Measurements from ENCODE around the gene ADAMTS17.

The ADAMTS17 gene

DNA sequence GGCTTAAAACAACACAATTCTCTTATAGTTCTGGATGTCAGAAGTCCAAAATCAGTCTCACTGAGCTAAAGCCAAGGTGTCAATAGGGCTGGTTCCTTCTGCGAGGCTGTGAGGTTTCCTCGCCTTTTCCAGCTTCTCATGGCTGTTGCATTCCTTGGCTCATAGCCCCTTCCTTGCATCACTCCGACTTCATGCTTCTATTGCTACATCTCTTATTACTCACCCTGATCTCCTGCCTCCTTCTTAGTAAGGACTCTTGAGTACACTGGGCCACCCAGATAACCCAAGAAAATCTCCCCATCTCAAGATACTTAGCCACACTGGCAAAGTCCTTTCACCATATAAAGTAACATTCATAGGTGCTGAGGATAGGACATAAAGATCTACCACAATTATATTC is 193.9 kb downstream of the ADAMTS17 start:
- no peak overlapping the region for H3K4me3 ChIP-seq (ENCODE audit: low read depth in 1 of 2, low read length in 2 of 2)
- H3K9me3 ChIP-seq (ENCODE audit: insufficient read depth, low read length, severe bottlenecking), result peaks cover 46% of the 10 kb centered on the region

DNA sequence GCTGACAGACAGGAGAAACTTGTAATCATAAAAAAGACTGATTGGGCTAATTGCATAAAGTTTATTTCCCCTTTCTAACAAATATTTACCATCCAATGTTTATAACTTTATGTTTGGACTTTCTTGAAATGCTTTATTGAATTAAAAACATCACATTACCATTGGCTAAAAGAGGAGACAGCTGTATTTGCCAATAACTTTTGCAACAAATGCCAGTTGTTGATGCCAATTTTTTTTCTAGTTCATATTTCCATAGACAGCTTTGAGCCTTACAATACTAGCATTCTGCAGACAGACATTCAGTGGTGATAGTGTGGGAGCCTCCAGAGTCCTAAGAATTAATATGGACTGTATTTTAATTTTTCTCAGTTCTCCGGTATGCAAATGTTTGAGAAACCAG is 198.4 kb downstream of the ADAMTS17 start:
- H2AFZ ChIP-seq (ENCODE audit: low read depth, low read length), result no peak overlapping the region
- no peak overlapping the region for H3K4me3 ChIP-seq (ENCODE audit: low read depth in 1 of 2, low read length in 2 of 2)
- no peak overlapping the region for H3K9ac ChIP-seq (ENCODE audit: low read depth, low read length)
- no peaks in the 10 kb centered on the region; the same call in 1 of the 2 replicates for H4K20me1 ChIP-seq (ENCODE audit: insufficient read depth, low read length)
- H3K79me2 ChIP-seq (ENCODE audit: insufficient read depth, low read length), result no peaks in the 10 kb centered on the region
- H3K27ac ChIP-seq (ENCODE audit: low read length), result no peak overlapping the region
- no peak overlapping the region for H3K4me2 ChIP-seq (ENCODE audit: insufficient read depth, low read length)
- peaks cover 11% of the 10 kb centered on the region for H3K9me3 ChIP-seq (ENCODE audit: insufficient read depth, low read length, severe bottlenecking)
- H3K4me1 ChIP-seq (ENCODE audit: insufficient read depth, low read length), result no peaks in the 10 kb centered on the region
- no peaks in the 10 kb centered on the region for H3K27me3 ChIP-seq (ENCODE audit: insufficient read depth, low read length, poor library complexity)
- no peak for ATAC-seq (ENCODE audit: insufficient read depth, low read depth)
- DNase-seq, result no peak
- H3K36me3 ChIP-seq (ENCODE audit: insufficient read depth, low read length), result peaks cover 58% of the 10 kb centered on the region
- TF ChIP-seq EZH2 (IDR thresholded peaks at IDR 0.05; ENCODE audit: borderline replicate concordance, low read depth, low read length, severe bottlenecking) (no peak), CTCF (IDR thresholded peaks at IDR 0.05; ENCODE audit: borderline replicate concordance, extremely low read depth, low read length, poor library complexity, severe bottlenecking) (no peak)

More for the DNA sequence above, 193.9 kb downstream of the ADAMTS17 start:
- H3K27ac ChIP-seq (ENCODE audit: low read length), result no peak overlapping the region
- no peaks in the 10 kb centered on the region for H3K27me3 ChIP-seq (ENCODE audit: insufficient read depth, low read length, poor library complexity)
- DNase-seq, result no peak
- no peak for ATAC-seq (ENCODE audit: insufficient read depth, low read depth)
- H3K4me1 ChIP-seq (ENCODE audit: insufficient read depth, low read length), result no peaks in the 10 kb centered on the region
- H3K9ac ChIP-seq (ENCODE audit: low read depth, low read length), result no peak overlapping the region
- H3K4me2 ChIP-seq (ENCODE audit: insufficient read depth, low read length), result no peak overlapping the region
- peaks cover 65% of the 10 kb centered on the region for H3K36me3 ChIP-seq (ENCODE audit: insufficient read depth, low read length)
- H4K20me1 ChIP-seq (ENCODE audit: insufficient read depth, low read length), result no peaks in the 10 kb centered on the region
- TF ChIP-seq CTCF (IDR thresholded peaks at IDR 0.05; ENCODE audit: borderline replicate concordance, extremely low read depth, low read length, poor library complexity, severe bottlenecking), result no peak
- TF ChIP-seq EZH2 (IDR thresholded peaks at IDR 0.05; ENCODE audit: borderline replicate concordance, low read depth, low read length, severe bottlenecking), result no peak
- H3K79me2 ChIP-seq (ENCODE audit: insufficient read depth, low read length), result no peaks in the 10 kb centered on the region
- no peak overlapping the region for H2AFZ ChIP-seq (ENCODE audit: low read depth, low read length)

- Histone ChIP-seq H3K4me1 (ENCODE audit: insufficient read depth, low read length) (no peaks in the 10 kb centered on the region), H3K4me2 (ENCODE audit: insufficient read depth, low read length) (no peak overlapping the region), H3K36me3 (ENCODE audit: insufficient read depth, low read length) (peaks cover 61% of the 10 kb centered on the region), H3K27me3 (ENCODE audit: insufficient read depth, low read length, poor library complexity) (no peaks in the 10 kb centered on the region), H3K9ac (ENCODE audit: low read depth, low read length) (no peak overlapping the region), H4K20me1 (ENCODE audit: insufficient read depth, low read length) (no peaks in the 10 kb centered on the region; the same call in 1 of the 2 replicates), H3K27ac (ENCODE audit: low read length) (no peak overlapping the region), H3K4me3 (ENCODE audit: low read depth in 1 of 2, low read length in 2 of 2) (no peak overlapping the region), H2AFZ (ENCODE audit: low read depth, low read length) (no peak overlapping the region), H3K9me3 (ENCODE audit: insufficient read depth, low read length, severe bottlenecking) (no peaks in the 10 kb centered on the region), H3K79me2 (ENCODE audit: insufficient read depth, low read length) (no peaks in the 10 kb centered on the region)
- TF ChIP-seq CTCF (IDR thresholded peaks at IDR 0.05; ENCODE audit: borderline replicate concordance, extremely low read depth, low read length, poor library complexity, severe bottlenecking) (no peak), EZH2 (IDR thresholded peaks at IDR 0.05; ENCODE audit: borderline replicate concordance, low read depth, low read length, severe bottlenecking) (no peak)
- no peak for DNase-seq
- ATAC-seq (ENCODE audit: insufficient read depth, low read depth), result no peak
Measured at GRCh38 chr15:100141311-100142001, 200.3 kb downstream of the ADAMTS17 start.
